ENCODE measurements around the gene TNFRSF8.
A peak's percentile ranks its signal among the peaks of the same experiment; 100 is the strongest.

Gene TNFRSF8

GRCh38 chr1:12075195-12076114 is 12.4 kb downstream of the TNFRSF8 start:
- no peak overlapping the region for H3K4me3 Mint-ChIP-seq
- H3K27me3 Mint-ChIP-seq = peaks cover 45% of the 10 kb centered on the region
- H3K4me1 Mint-ChIP-seq = peaks cover 16% of the 10 kb centered on the region
- H3K36me3 Mint-ChIP-seq (ENCODE audit: insufficient read depth) = peaks cover 2% of the 10 kb centered on the region
- DNase-seq (ENCODE audit: low spot score in 2 of 2) (no peak), ATAC-seq (replicated peaks; ENCODE audit: extremely low read depth, poor library complexity, severe bottlenecking) (no peak)
- no peaks in the 10 kb centered on the region for H3K9me3 Mint-ChIP-seq
- no peak overlapping the region for H3K27ac Mint-ChIP-seq (ENCODE audit: low read depth)

GRCh38 chr1:12076425-12077005 is 13.4 kb downstream of the TNFRSF8 start:
- Mint-ChIP-seq H3K9me3 (no peaks in the 10 kb centered on the region), H3K27me3 (peaks cover 40% of the 10 kb centered on the region), H3K27ac (ENCODE audit: low read depth) (no peak overlapping the region), H3K4me1 (peaks cover 14% of the 10 kb centered on the region), H3K36me3 (ENCODE audit: insufficient read depth) (no peaks in the 10 kb centered on the region), H3K4me3 (no peak overlapping the region)
- no peak for ATAC-seq (replicated peaks; ENCODE audit: extremely low read depth, poor library complexity, severe bottlenecking)
- no peak for DNase-seq (ENCODE audit: low spot score in 2 of 2)

- Mint-ChIP-seq H3K27ac (ENCODE audit: low read depth) (no peak overlapping the region), H3K9me3 (peaks cover 11% of the 10 kb centered on the region), H3K36me3 (ENCODE audit: insufficient read depth) (no peaks in the 10 kb centered on the region), H3K27me3 (peaks cover 31% of the 10 kb centered on the region), H3K4me1 (peaks cover 26% of the 10 kb centered on the region), H3K4me3 (peak overlapping the region; percentile 27)
- no peak for DNase-seq (ENCODE audit: low spot score in 2 of 2)
- ATAC-seq (replicated peaks; ENCODE audit: extremely low read depth, poor library complexity, severe bottlenecking) = no peak
Observed at GRCh38 chr1:12078575-12078937, 15.5 kb downstream of the TNFRSF8 start.

GRCh38 chr1:12078938-12079861 is 16.1 kb downstream of the TNFRSF8 start:
- no peak overlapping the region for H3K27ac Mint-ChIP-seq (ENCODE audit: low read depth)
- H3K36me3 Mint-ChIP-seq (ENCODE audit: insufficient read depth) = no peaks in the 10 kb centered on the region
- peak overlapping the region; percentile 40 for H3K4me3 Mint-ChIP-seq

GRCh38 chr1:12080156-12080555 is 17.1 kb downstream of the TNFRSF8 start:
- Mint-ChIP-seq H3K9me3 (peaks cover 17% of the 10 kb centered on the region), H3K4me3 (no peak overlapping the region), H3K27ac (ENCODE audit: low read depth) (no peak overlapping the region), H3K36me3 (ENCODE audit: insufficient read depth) (no peaks in the 10 kb centered on the region), H3K27me3 (peaks cover 28% of the 10 kb centered on the region), H3K4me1 (peaks cover 25% of the 10 kb centered on the region)
- DNase-seq (ENCODE audit: low spot score in 2 of 2) (no peak), ATAC-seq (replicated peaks; ENCODE audit: extremely low read depth, poor library complexity, severe bottlenecking) (no peak)

More at GRCh38 chr1:12078938-12079861, 16.1 kb downstream of the TNFRSF8 start:
- H3K9me3 Mint-ChIP-seq = peaks cover 17% of the 10 kb centered on the region
- no peak for DNase-seq (ENCODE audit: low spot score in 2 of 2)
- peaks cover 26% of the 10 kb centered on the region for H3K4me1 Mint-ChIP-seq
- ATAC-seq (replicated peaks; ENCODE audit: extremely low read depth, poor library complexity, severe bottlenecking) = peak; percentile 24
- peaks cover 31% of the 10 kb centered on the region for H3K27me3 Mint-ChIP-seq

GRCh38 chr1:12080773-12081556 is 17.9 kb downstream of the TNFRSF8 start:
- no peak for DNase-seq (ENCODE audit: low spot score in 2 of 2)
- ATAC-seq (replicated peaks; ENCODE audit: extremely low read depth, poor library complexity, severe bottlenecking) = no peak
- Mint-ChIP-seq H3K4me1 (peaks cover 17% of the 10 kb centered on the region), H3K27ac (ENCODE audit: low read depth) (no peak overlapping the region), H3K36me3 (ENCODE audit: insufficient read depth) (no peaks in the 10 kb centered on the region), H3K4me3 (no peak overlapping the region), H3K27me3 (peaks cover 20% of the 10 kb centered on the region), H3K9me3 (peaks cover 17% of the 10 kb centered on the region)

- ATAC-seq (replicated peaks; ENCODE audit: extremely low read depth, poor library complexity, severe bottlenecking) (no peak), DNase-seq (ENCODE audit: low spot score in 2 of 2) (no peak)
- H3K9me3 Mint-ChIP-seq = peaks cover 17% of the 10 kb centered on the region
- peaks cover 12% of the 10 kb centered on the region for H3K27me3 Mint-ChIP-seq
- H3K4me1 Mint-ChIP-seq = peaks cover 21% of the 10 kb centered on the region
- peak overlapping the region; percentile 32 for H3K4me3 Mint-ChIP-seq
- peak overlapping the region; percentile 94 for H3K27ac Mint-ChIP-seq (ENCODE audit: low read depth)
- peaks cover 1% of the 10 kb centered on the region for H3K36me3 Mint-ChIP-seq (ENCODE audit: insufficient read depth)
Observed at GRCh38 chr1:12081648-12082396, 18.7 kb downstream of the TNFRSF8 start.

- Mint-ChIP-seq H3K36me3 (ENCODE audit: insufficient read depth) (peaks cover 4% of the 10 kb centered on the region), H3K4me3 (no peak overlapping the region)
Observed at GRCh38 chr1:12082988-12083387, 19.9 kb downstream of the TNFRSF8 start.

GRCh38 chr1:12083766-12084165 is 20.7 kb downstream of the TNFRSF8 start:
- ATAC-seq (replicated peaks; ENCODE audit: extremely low read depth, poor library complexity, severe bottlenecking) (no peak), DNase-seq (ENCODE audit: low spot score in 2 of 2) (no peak)
- peaks cover 6% of the 10 kb centered on the region for H3K36me3 Mint-ChIP-seq (ENCODE audit: insufficient read depth)
- peaks cover 39% of the 10 kb centered on the region for H3K4me1 Mint-ChIP-seq
- H3K27ac Mint-ChIP-seq (ENCODE audit: low read depth) = peak overlapping the region; percentile 42
- H3K27me3 Mint-ChIP-seq = no peaks in the 10 kb centered on the region
- peaks cover 17% of the 10 kb centered on the region for H3K9me3 Mint-ChIP-seq
- H3K4me3 Mint-ChIP-seq = no peak overlapping the region

More at GRCh38 chr1:12082988-12083387, 19.9 kb downstream of the TNFRSF8 start:
- DNase-seq (ENCODE audit: low spot score in 2 of 2) (no peak), ATAC-seq (replicated peaks; ENCODE audit: extremely low read depth, poor library complexity, severe bottlenecking) (no peak)
- Mint-ChIP-seq H3K27me3 (peaks cover under 1% of the 10 kb centered on the region), H3K4me1 (peaks cover 31% of the 10 kb centered on the region), H3K9me3 (peaks cover 17% of the 10 kb centered on the region), H3K27ac (ENCODE audit: low read depth) (no peak overlapping the region)

GRCh38 chr1:12085643-12086260 is 22.6 kb downstream of the TNFRSF8 start:
- Mint-ChIP-seq H3K4me3 (no peak overlapping the region), H3K27me3 (no peaks in the 10 kb centered on the region), H3K36me3 (ENCODE audit: insufficient read depth) (peaks cover 8% of the 10 kb centered on the region), H3K4me1 (peaks cover 54% of the 10 kb centered on the region), H3K9me3 (peaks cover 17% of the 10 kb centered on the region), H3K27ac (ENCODE audit: low read depth) (no peak overlapping the region)
- ATAC-seq (replicated peaks; ENCODE audit: extremely low read depth, poor library complexity, severe bottlenecking) = no peak
- no peak for DNase-seq (ENCODE audit: low spot score in 2 of 2)

- Mint-ChIP-seq H3K4me3 (peak overlapping the region; percentile 68), H3K36me3 (ENCODE audit: insufficient read depth) (peaks cover 8% of the 10 kb centered on the region), H3K4me1 (peaks cover 56% of the 10 kb centered on the region), H3K9me3 (peaks cover 10% of the 10 kb centered on the region), H3K27me3 (no peaks in the 10 kb centered on the region), H3K27ac (ENCODE audit: low read depth) (peak overlapping the region; percentile 87)
- DNase-seq (ENCODE audit: low spot score in 2 of 2) (peak in 1 of 2 donors; percentile 22), ATAC-seq (replicated peaks; ENCODE audit: extremely low read depth, poor library complexity, severe bottlenecking) (peak; percentile 83)
Observed at GRCh38 chr1:12087797-12088314, 24.8 kb downstream of the TNFRSF8 start.
